ENCODE measurements around the gene CARD16.

DNA sequence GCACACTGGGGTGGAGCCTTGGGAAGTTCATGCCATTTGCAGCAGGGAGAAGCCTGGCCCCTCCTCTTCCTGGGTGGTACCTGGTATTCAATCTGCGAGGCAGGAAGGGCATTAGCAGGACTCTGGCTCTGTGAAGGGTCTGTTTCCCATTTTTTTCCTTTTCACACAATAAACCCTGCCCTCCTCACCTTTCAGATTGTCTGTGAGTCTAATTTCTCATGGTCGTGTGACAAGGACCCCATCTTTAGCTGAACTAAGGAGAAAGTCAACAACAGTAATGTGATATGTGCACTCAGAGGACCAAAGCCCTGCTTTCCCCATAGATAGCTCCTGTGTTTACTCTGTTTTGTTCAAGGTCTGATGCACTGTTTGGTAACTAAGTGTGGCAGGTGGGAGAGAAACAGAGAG, 50.1 kb downstream of the CARD16 start:
- no peak for TF ChIP-seq CTCF (IDR thresholded peaks at IDR 0.05)
- TF ChIP-seq POLR2A (IDR thresholded peaks at IDR 0.05) = no peak

All from thyroid gland (tissue), 4 donors.